SU-DHL-6 (cell line): ENCODE measurements around the gene VWC2L.

Experiments used
- CTCF ChIP-seq: fragments of 200-600 bp; sonication (generic); IDR thresholded peaks from one replicate; pipeline ENCODE4 v1.5.1; 2017; ENCODE audit warnings: antibody characterized with exemption, mild to moderate bottlenecking, low read length, moderate library complexity; ENCODE audit not compliant: insufficient read depth, poor library complexity, severe bottlenecking
- EZH2phosphoT487 ChIP-seq: fragments of 200-600 bp; sonication (generic), shearing (Covaris generic); conservative IDR thresholded peaks from 2 replicates; pipeline ENCODE4 v1.6.1; 2018; ENCODE audit warnings: mild to moderate bottlenecking, antibody characterized with exemption, low read length, moderate library complexity, mixed read lengths

GRCh38 chr2:214560618-214561190 lies 149.8 kb downstream of the VWC2L start:
- TF ChIP-seq CTCF: no peak
- TF ChIP-seq EZH2phosphoT487: no peak
